Stimulated activated CD4-positive, alpha-beta T cell treated with anti-CD3 and anti-CD28 coated beads, TNF-alpha, amount 100 ng/mL, for 1 hour (primary cell): ENCODE results near the gene ZNF296.

Source experiments
- DNase-seq, 3 donors: peaks; one replicate each; pipeline ENCODE4 v3.0.0-alpha.2; 2020; ENCODE audit warnings: low read depth in 3 of 3, low spot score in 1 of 3

The ZNF296 gene

DNA sequence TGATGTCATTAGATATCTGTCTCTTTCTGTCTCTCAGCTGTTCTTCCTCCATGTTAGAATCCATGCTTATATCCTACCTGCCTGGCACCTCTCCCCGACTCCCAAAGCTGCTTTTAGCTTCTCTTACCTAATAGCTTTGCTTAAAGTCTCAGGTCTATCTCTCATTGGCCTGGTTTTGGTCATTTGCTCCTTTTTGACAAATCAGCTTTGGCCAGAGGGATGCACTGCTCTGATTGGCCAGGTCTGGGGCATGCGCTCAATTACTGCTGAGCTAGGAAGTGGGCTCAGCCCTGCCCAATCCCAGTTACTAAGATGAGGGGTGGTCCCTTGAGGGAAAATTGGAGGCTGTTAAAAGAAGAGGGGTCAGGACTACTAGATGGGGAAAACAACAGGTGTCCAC is 48.9 kb downstream of the ZNF296 start:
- DNase-seq = no peak

DNA sequence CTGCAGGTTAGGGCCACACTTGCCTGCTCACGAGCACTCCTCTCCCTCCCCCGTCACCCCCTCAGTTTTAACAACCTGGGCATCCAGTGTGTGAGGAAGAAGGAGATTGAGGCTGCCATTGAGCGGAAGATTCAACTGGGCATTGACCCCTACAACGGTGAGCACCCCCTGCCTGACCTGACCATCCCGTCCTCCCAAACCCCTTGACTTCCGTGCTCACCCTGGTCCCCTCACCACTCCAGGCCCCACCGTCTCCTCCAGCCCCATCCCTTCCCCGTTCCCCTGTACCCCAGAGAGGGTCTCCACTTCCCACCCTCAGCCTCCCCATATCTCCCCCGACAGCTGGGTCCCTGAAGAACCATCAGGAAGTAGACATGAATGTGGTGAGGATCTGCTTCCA is 51.0 kb downstream of the ZNF296 start:
- no peak for DNase-seq

- DNase-seq = no peak
These were observed 53.2 kb downstream of the ZNF296 start for GRCh38 chr19:45023048-45023447.

- no peak for DNase-seq
These were observed 54.3 kb downstream of the ZNF296 start for GRCh38 chr19:45021971-45022370.
